PC-3 (cell line): Measurements from ENCODE around the gene C16orf46.

Source experiments
- CTCF ChIP-seq: fragments of 300-600 bp; sonication (generic); conservative IDR thresholded peaks from 2 replicates; pipeline ENCODE4 v1.5.1; 2017; ENCODE audit warnings: antibody characterized with exemption, low read depth, mild to moderate bottlenecking, low read length
- EZH2 ChIP-seq: fragments of 300-600 bp; sonication (generic); IDR thresholded peaks from one replicate; pipeline ENCODE4 v1.6.1; 2017; ENCODE audit warnings: antibody characterized with exemption, mild to moderate bottlenecking, low read length; ENCODE audit not compliant: unreplicated experiment
- EZH2phosphoT487 ChIP-seq: fragments of 300-600 bp; sonication (generic); IDR thresholded peaks from 2 replicates; pipeline ENCODE4 v1.6.1; 2018; ENCODE audit warnings: mild to moderate bottlenecking, antibody characterized with exemption, low read length, borderline replicate concordance

GRCh38 chr16:81107511-81107910 is 30.5 kb upstream of the C16orf46 start:
- TF ChIP-seq EZH2 (no peak), CTCF (no peak), EZH2phosphoT487 (no peak)
